PC-3 (cell line): ENCODE results near the gene CNOT6L. TPM values are rescaled to one million over a fixed set of nuclear protein-coding genes. Genes with fewer than 3 reads are reported as not detected.

Experiments
- ATAC-seq: fragments of 200-7000 bp; cut with Tn5 transposase; 2 replicates; pipeline ENCODE4 v1.9.1; 2020; ENCODE audit warnings: mild to moderate bottlenecking, moderate library complexity
- BruUV-seq: library from RNA; stranded (reverse); fragments of 400-500 nt; replicated peaks from 2 replicates; lab custom pipeline; 2021; lab: Mats Ljungman, UMichigan
- CTCF ChIA-PET: fragments of 300-600 bp; sonication (Branson Sonifier 250); formaldehyde crosslinking; loops from one replicate; lab custom pipeline; 2022; ENCODE audit warnings: antibody characterized with exemption; lab: Charles Lee
- POLR2A ChIA-PET: fragments of 300-600 bp; sonication (Branson Sonifier 250); formaldehyde crosslinking; loops from one replicate; lab custom pipeline; 2022; ENCODE audit warnings: antibody characterized with exemption; ENCODE audit not compliant: unreplicated experiment; lab: Charles Lee
- DNase-seq: peaks from one replicate; pipeline ENCODE4 v3.0.0-alpha.2; 2015
- H2AFZ ChIP-seq: fragments of 300-600 bp; sonication (generic); 2 replicates; pipeline ENCODE4 v1.6.0; 2016; ENCODE audit warnings: antibody characterized with exemption, low read length
- H3F3A ChIP-seq: fragments of 300-600 bp; sonication (generic); one replicate; pipeline ENCODE4 v1.6.0; 2017; ENCODE audit warnings: antibody characterized with exemption, low read length, control low read depth, mild to moderate bottlenecking; ENCODE audit not compliant: unreplicated experiment
- H3K27ac ChIP-seq: fragments of 300-600 bp; sonication (generic); 2 replicates; pipeline ENCODE4 v1.5.1; 2016; ENCODE audit warnings: mild to moderate bottlenecking, low read length
- H3K27me3 ChIP-seq: fragments of 300-600 bp; sonication (generic); 2 replicates; pipeline ENCODE4 v1.6.1; 2016; ENCODE audit warnings: low read length, mixed read lengths
- H3K36me3 ChIP-seq: fragments of 300-600 bp; sonication (generic); 2 replicates; pipeline ENCODE4 v1.6.1; 2016; ENCODE audit warnings: low read depth, mixed run types, low read length, mixed read lengths
- H3K4me1 ChIP-seq: fragments of 300-600 bp; sonication (generic); 2 replicates; pipeline ENCODE4 v1.5.1; 2016; ENCODE audit warnings: low read length; ENCODE audit not compliant: insufficient read depth
- H3K4me2 ChIP-seq: fragments of 300-600 bp; sonication (generic); 2 replicates; pipeline ENCODE4 v1.6.0; 2016; ENCODE audit warnings: low read length
- H3K4me3 ChIP-seq: fragments of 300-600 bp; sonication (generic); 2 replicates; pipeline ENCODE4 v1.5.1; 2016; ENCODE audit warnings: mild to moderate bottlenecking, low read length, mixed read lengths
- H3K79me2 ChIP-seq: fragments of 300-600 bp; sonication (generic); 2 replicates; pipeline ENCODE4 v1.6.1; 2017; ENCODE audit warnings: low read length, mixed read lengths
- H3K9ac ChIP-seq: fragments of 300-600 bp; sonication (generic); 2 replicates; pipeline ENCODE4 v1.6.0; 2016; ENCODE audit warnings: mild to moderate bottlenecking, low read length
- H3K9me2 ChIP-seq: fragments of 300-600 bp; sonication (generic); replicated peaks from 2 replicates; pipeline ENCODE4 v1.6.1; 2016; ENCODE audit warnings: mixed run types, low read length, mixed read lengths
- H3K9me3 ChIP-seq: fragments of 300-600 bp; sonication (generic); 2 replicates; pipeline ENCODE4 v1.6.1; 2016; ENCODE audit warnings: low read length, mixed read lengths
- H4K20me1 ChIP-seq: fragments of 300-600 bp; sonication (generic); 2 replicates; pipeline ENCODE4 v1.6.1; 2016; ENCODE audit warnings: low read length, mixed read lengths
- EZH2 ChIP-seq: fragments of 300-600 bp; sonication (generic); IDR thresholded peaks from one replicate; pipeline ENCODE4 v1.6.1; 2017; ENCODE audit warnings: antibody characterized with exemption, mild to moderate bottlenecking, low read length; ENCODE audit not compliant: unreplicated experiment
- EZH2phosphoT487 ChIP-seq: fragments of 300-600 bp; sonication (generic); IDR thresholded peaks from 2 replicates; pipeline ENCODE4 v1.6.1; 2018; ENCODE audit warnings: mild to moderate bottlenecking, antibody characterized with exemption, low read length, borderline replicate concordance
- intact Hi-C: fragments of 100-400 bp; cut with micrococcal nuclease; formaldehyde crosslinking; loops from 2 replicates; pipeline ENCODE4 v1.9.0; 2023
- total RNA-seq: library from RNA; depleted of rRNA; stranded (reverse); fragments of >200 nt; gene quantifications from 2 replicates; pipeline ENCODE4 v1.2.3, GENCODE V29; 2014
- TF ChIP-seq, protein P1 (sequence below): fragments of 300-600 bp; sonication (generic); conservative IDR thresholded peaks from 2 replicates; pipeline ENCODE4 v1.5.1; 2017; ENCODE audit warnings: antibody characterized with exemption, low read depth, mild to moderate bottlenecking, low read length

The CNOT6L gene
- total RNA-seq, 1 experiment from 2014 or later: 2.6 TPM

DNA sequence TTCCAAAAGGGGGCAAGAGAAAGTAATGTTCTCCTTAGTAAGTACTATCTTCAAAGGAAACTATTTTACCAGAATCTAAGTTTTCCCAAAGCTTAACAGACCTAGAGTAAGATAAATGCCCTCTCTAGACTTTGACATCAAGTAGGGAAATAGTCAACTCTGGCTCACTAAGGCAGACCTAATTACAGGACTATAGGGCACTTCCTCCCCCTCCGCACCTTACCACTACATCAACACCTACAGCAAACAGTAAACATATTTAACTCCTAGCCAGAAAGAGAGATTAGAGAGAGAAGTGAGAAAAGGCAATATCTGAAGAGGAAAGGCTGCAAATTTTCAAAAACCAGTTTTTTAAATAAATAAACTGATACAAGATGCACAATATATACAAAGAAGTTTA, 60.4 kb downstream of the CNOT6L start:
- no TSS peak for BruUV-seq
- no peaks in the 10 kb centered on the region for H3K27me3 ChIP-seq
- H3K4me2 ChIP-seq: no peak overlapping the region
- no peak overlapping the region for H3K9ac ChIP-seq
- ChIA-PET POLR2A (no interaction called here), CTCF (no interaction called here)
- H3F3A ChIP-seq: no peaks in the 10 kb centered on the region
- no peaks in the 10 kb centered on the region for H3K4me1 ChIP-seq
- H4K20me1 ChIP-seq: no peaks in the 10 kb centered on the region
- H3K27ac ChIP-seq: no peak overlapping the region
- H3K36me3 ChIP-seq: no peaks in the 10 kb centered on the region; the same call in 1 of the 2 replicates
- DNase-seq: no peak
- no peaks in the 10 kb centered on the region for H3K9me2 ChIP-seq
- H3K9me3 ChIP-seq: no peaks in the 10 kb centered on the region
- H2AFZ ChIP-seq: no peak overlapping the region
- TF ChIP-seq EZH2phosphoT487 (no peak), EZH2 (no peak)
- TF ChIP-seq, protein P1, sequence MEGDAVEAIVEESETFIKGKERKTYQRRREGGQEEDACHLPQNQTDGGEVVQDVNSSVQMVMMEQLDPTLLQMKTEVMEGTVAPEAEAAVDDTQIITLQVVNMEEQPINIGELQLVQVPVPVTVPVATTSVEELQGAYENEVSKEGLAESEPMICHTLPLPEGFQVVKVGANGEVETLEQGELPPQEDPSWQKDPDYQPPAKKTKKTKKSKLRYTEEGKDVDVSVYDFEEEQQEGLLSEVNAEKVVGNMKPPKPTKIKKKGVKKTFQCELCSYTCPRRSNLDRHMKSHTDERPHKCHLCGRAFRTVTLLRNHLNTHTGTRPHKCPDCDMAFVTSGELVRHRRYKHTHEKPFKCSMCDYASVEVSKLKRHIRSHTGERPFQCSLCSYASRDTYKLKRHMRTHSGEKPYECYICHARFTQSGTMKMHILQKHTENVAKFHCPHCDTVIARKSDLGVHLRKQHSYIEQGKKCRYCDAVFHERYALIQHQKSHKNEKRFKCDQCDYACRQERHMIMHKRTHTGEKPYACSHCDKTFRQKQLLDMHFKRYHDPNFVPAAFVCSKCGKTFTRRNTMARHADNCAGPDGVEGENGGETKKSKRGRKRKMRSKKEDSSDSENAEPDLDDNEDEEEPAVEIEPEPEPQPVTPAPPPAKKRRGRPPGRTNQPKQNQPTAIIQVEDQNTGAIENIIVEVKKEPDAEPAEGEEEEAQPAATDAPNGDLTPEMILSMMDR: no peak
- intact Hi-C loops: no loop called here
- no peak for ATAC-seq
- H3K4me3 ChIP-seq: no peak overlapping the region
- no peaks in the 10 kb centered on the region for H3K79me2 ChIP-seq

DNA sequence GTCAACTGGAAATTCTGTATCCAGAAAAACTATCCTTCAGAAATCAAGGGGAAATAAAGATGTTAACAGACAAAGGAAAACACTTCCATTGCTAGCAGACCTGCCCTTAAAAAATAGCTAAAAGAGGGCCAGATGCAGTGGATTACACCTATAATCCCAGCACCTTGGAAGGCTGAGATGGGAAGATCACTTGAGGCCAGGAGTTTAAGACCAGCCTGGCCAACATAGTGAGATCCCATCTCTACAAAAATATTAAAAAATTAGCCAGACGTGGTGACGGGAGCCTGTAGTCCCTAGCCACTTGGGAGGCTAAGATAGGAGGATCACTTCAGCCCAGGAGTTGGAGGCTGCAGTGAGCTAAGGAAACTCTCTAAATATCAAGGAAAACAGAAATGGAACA, 67.4 kb downstream of the CNOT6L start:
- TF ChIP-seq, protein P1: no peak
- TF ChIP-seq EZH2phosphoT487 (no peak), EZH2 (no peak)
- intact Hi-C loops: no loop called here
- ChIA-PET POLR2A (no interaction called here), CTCF (no interaction called here)
- no peaks in the 10 kb centered on the region for H4K20me1 ChIP-seq
- no peaks in the 10 kb centered on the region for H3F3A ChIP-seq
- DNase-seq: no peak
- H3K9ac ChIP-seq: no peak overlapping the region
- no peak overlapping the region for H2AFZ ChIP-seq
- no peaks in the 10 kb centered on the region for H3K4me1 ChIP-seq
- H3K79me2 ChIP-seq: no peaks in the 10 kb centered on the region
- no peaks in the 10 kb centered on the region for H3K9me2 ChIP-seq
- H3K4me3 ChIP-seq: no peak overlapping the region
- no peak overlapping the region for H3K27ac ChIP-seq
- BruUV-seq: no TSS peak
- no peaks in the 10 kb centered on the region; the same call in 1 of the 2 replicates for H3K36me3 ChIP-seq
- no peaks in the 10 kb centered on the region for H3K27me3 ChIP-seq
- no peak for ATAC-seq
- H3K4me2 ChIP-seq: no peak overlapping the region
- no peaks in the 10 kb centered on the region for H3K9me3 ChIP-seq

DNA sequence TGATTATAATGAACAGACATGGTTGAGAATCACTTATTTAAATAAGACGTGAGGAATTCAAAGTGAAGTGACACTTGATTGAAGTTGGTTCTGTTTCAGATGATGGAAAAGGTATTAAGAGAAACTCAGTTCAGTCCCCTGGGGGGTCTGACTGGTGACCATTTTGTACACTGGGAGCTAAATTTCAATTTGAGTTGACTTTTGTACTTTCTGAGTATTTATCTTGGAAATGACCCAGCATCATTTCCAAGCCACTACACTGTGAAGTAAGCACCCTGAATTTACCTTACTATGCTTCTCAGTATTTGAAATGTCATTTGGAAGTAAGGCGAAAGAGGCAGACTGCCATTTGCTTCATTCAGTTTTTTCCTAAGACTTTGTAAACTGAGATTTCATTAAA, 73.4 kb downstream of the CNOT6L start:
- H3K27me3 ChIP-seq: no peaks in the 10 kb centered on the region

More for the DNA sequence above, 73.4 kb downstream of the CNOT6L start:
- POLR2A ChIA-PET: no interaction called here
- DNase-seq (no peak), ATAC-seq (no peak)
- Histone ChIP-seq H4K20me1 (no peaks in the 10 kb centered on the region), H3K9me2 (no peaks in the 10 kb centered on the region), H2AFZ (no peak overlapping the region), H3K9ac (no peak overlapping the region), H3K79me2 (no peaks in the 10 kb centered on the region), H3K9me3 (no peaks in the 10 kb centered on the region), H3K27ac (no peak overlapping the region), H3K36me3 (no peaks in the 10 kb centered on the region), H3F3A (no peaks in the 10 kb centered on the region), H3K4me3 (no peak overlapping the region), H3K4me2 (no peak overlapping the region), H3K4me1 (no peaks in the 10 kb centered on the region)
- BruUV-seq: no TSS peak
- TF ChIP-seq EZH2 (no peak), EZH2phosphoT487 (no peak)
- TF ChIP-seq, protein P1: no peak
- intact Hi-C loops: no loop called here
- CTCF ChIA-PET: no interaction called here
